ENCODE measurements around the gene GPRASP1. TPM values are rescaled to one million over a fixed set of nuclear protein-coding genes. Genes with fewer than 3 reads are reported as not detected.

Gene GPRASP1
- total and polyA plus RNA-seq, 2 of the 13 experiments (the other 11 are each of a cell fraction or from before 2014, with no cell fraction given): 0.38 to 1.4 TPM

DNA sequence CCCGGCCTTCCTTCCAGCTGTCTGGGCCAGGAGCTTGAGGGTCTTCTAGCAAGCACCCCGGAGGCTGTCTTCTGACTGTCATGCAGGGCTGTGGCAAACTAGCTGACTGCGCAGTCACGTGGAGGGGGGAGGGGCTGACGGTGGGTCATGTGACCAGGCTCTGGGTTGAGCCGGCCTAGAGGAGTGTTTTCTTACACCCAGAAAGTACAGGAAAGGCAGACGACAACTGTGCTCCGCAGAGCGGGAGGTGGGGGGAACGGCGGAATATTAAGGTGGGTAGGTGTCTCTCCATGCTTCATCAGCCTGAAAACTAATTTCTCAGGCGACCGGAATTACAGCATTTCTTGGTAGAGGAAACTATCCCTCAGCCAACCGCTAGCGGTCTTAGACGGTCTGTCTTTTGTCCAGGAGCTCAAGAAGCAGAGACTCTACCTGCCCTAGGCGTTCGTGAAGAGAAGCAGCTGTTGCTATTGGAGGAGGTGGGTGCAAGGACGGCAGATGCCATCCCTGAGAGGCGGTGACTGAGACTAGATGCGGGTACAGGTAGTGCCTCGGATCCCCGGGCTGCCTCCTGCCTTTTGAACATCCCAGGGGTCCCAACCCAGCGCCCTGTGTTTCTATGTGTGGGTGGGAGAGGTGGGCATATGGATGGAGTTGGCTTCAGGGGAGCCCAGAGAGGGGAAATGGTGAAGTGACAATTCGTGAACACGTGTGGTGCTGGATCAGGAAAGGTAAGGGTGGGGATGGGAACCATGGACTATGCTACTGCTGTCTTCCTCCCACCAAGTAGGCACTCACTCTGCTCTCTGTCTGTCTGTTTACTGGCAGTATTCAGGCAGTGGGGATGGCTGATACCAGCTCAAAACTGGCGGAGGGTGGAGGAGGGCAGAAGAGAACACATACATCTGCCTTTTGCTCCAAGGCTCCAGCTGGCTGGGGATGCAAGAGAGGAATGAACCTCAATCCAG lies 8.8 kb downstream of the GPRASP1 start (continued):
- TF ChIP-seq, protein P1, sequence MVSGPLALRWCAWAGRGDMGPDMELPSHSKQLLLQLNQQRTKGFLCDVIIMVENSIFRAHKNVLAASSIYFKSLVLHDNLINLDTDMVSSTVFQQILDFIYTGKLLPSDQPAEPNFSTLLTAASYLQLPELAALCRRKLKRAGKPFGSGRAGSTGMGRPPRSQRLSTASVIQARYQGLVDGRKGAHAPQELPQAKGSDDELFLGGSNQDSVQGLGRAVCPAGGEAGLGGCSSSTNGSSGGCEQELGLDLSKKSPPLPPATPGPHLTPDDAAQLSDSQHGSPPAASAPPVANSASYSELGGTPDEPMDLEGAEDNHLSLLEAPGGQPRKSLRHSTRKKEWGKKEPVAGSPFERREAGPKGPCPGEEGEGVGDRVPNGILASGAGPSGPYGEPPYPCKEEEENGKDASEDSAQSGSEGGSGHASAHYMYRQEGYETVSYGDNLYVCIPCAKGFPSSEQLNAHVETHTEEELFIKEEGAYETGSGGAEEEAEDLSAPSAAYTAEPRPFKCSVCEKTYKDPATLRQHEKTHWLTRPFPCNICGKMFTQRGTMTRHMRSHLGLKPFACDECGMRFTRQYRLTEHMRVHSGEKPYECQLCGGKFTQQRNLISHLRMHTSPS (CRISPR knock-in tag; IDR thresholded peaks at IDR 0.05; ENCODE audit: low read depth): no peak
- TF ChIP-seq, protein P2, sequence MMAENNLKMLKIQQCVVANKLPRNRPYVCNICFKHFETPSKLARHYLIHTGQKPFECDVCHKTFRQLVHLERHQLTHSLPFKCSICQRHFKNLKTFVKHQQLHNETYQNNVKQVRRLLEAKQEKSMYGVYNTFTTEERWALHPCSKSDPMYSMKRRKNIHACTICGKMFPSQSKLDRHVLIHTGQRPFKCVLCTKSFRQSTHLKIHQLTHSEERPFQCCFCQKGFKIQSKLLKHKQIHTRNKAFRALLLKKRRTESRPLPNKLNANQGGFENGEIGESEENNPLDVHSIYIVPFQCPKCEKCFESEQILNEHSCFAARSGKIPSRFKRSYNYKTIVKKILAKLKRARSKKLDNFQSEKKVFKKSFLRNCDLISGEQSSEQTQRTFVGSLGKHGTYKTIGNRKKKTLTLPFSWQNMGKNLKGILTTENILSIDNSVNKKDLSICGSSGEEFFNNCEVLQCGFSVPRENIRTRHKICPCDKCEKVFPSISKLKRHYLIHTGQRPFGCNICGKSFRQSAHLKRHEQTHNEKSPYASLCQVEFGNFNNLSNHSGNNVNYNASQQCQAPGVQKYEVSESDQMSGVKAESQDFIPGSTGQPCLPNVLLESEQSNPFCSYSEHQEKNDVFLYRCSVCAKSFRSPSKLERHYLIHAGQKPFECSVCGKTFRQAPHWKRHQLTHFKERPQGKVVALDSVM (CRISPR knock-in tag; IDR thresholded peaks at IDR 0.05): no peak
- TF ChIP-seq ZNF75D (CRISPR knock-in tag; IDR thresholded peaks at IDR 0.05; ENCODE audit: borderline replicate concordance): no peak
- no peak for TF ChIP-seq RBM39 (IDR thresholded peaks at IDR 0.05; ENCODE audit: low read depth, low read length, poor library complexity, severe bottlenecking)
- TF ChIP-seq ZSCAN29 (CRISPR knock-in tag; conservative IDR thresholded peaks at IDR 0.05): no peak
- peak; percentile 83 for TF ChIP-seq MNT (IDR thresholded peaks at IDR 0.05)
- TF ChIP-seq TOPORS (CRISPR knock-in tag; IDR thresholded peaks at IDR 0.05): no peak
- no peak for TF ChIP-seq RFXAP (CRISPR knock-in tag; IDR thresholded peaks at IDR 0.05; ENCODE audit: borderline replicate concordance)
- no peak for TF ChIP-seq ZFP36L2 (CRISPR knock-in tag; IDR thresholded peaks at IDR 0.05)
- TF ChIP-seq KLF12 (CRISPR knock-in tag; IDR thresholded peaks at IDR 0.05; ENCODE audit: borderline replicate concordance): no peak
- TF ChIP-seq ZNF687 (CRISPR knock-in tag; IDR thresholded peaks at IDR 0.05): peak; percentile 67
- TF ChIP-seq RORA (CRISPR knock-in tag; IDR thresholded peaks at IDR 0.05): no peak
- no peak for TF ChIP-seq IRF9 (CRISPR knock-in tag; IDR thresholded peaks at IDR 0.05; ENCODE audit: borderline replicate concordance)
- TF ChIP-seq, protein P3, sequence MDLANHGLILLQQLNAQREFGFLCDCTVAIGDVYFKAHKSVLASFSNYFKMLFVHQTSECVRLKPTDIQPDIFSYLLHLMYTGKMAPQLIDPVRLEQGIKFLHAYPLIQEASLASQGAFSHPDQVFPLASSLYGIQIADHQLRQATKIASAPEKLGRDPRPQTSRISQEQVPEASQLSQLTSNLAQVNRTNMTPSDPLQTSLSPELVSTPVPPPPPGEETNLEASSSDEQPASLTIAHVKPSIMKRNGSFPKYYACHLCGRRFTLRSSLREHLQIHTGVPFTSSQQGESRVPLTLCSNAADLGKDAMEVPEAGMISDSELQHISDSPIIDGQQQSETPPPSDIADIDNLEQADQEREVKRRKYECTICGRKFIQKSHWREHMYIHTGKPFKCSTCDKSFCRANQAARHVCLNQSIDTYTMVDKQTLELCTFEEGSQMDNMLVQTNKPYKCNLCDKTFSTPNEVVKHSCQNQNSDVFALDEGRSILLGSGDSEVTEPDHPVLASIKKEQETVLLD (CRISPR knock-in tag; IDR thresholded peaks at IDR 0.05; ENCODE audit: low read depth): no peak
- TF ChIP-seq HDAC6 (IDR thresholded peaks at IDR 0.05; ENCODE audit: low read depth, low read length): no peak
